DMS114 treated with DMSO at 0.1 percent for 48 hours (cell line): ENCODE data around the gene NFIA.

Experiments used
- DNase-seq: peaks from one replicate; lab custom pipeline; 2025; ENCODE audit not compliant: unreplicated experiment; lab: John Stamatoyannopoulos, UW

NFIA gene

DNA sequence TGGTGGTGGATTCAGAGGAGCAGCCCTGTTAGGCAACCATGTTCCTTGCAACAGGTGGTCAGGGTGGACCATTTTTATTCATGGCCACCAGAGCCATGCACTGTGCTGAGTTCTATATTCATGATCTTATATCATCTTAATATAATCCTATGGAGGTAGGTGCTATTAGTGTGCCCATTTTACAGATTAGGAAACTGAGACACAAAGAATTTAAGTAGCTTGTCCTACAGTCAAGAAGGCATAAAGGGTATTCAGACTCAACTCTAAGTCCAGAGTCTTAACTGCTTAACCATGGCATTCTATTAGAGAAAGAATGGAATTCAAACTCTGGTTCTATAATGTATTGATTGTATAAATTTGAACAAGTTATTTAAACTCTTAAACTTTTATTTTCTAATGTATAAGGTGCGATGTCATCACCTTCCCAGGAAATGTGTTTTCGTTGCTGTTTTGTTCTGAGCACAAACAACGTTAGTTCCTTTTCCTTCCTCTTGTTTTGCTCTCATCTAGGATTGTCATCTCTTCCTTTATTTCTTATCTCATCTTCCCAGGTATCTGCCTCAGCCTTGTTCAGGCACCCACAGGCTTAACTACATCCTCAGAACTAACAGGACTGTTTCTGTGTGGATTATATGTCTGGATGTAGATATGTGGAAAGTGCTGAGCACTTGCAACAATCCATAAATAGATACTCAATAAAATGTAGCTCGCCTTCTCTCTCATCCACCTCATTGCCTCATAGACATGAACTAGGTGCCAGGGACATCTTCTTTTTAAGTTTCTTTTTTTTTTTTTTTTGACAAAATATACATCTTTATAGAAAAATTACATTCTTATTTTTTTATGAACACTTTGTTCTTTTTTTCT is 207.1 kb downstream of the NFIA start:
- DNase-seq = no peak

GRCh38 chr1:61290525-61290924 is 208.2 kb downstream of the NFIA start:
- DNase-seq = no peak

GRCh38 chr1:61293197-61293596 is 210.8 kb downstream of the NFIA start:
- DNase-seq = no peak

DNA sequence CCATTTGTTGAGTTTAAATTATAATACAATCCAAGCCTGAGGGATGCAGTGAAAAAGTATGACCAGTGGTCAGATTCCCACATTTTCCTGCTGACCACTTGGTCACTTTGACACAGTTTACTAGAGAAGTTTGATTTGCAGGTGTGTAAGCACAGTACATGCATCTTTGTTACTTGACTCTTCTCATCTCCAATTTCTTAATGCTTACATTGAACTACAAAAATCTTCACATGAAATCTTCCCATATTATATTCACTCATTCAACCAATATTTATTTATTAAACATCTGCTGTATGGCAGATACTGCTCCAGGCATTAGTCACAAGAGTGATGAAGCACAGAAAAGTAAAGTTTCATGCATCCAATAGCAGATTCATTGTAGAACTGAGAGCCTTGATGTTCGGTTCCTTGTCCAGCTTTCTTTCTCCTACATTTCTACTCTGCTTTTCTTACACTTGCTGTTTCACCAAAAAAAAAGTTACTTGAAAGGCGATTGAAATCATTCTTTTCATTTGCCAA is 211.7 kb downstream of the NFIA start:
- DNase-seq = no peak

GRCh38 chr1:61294930-61295329 is 212.6 kb downstream of the NFIA start:
- DNase-seq = no peak

DNA sequence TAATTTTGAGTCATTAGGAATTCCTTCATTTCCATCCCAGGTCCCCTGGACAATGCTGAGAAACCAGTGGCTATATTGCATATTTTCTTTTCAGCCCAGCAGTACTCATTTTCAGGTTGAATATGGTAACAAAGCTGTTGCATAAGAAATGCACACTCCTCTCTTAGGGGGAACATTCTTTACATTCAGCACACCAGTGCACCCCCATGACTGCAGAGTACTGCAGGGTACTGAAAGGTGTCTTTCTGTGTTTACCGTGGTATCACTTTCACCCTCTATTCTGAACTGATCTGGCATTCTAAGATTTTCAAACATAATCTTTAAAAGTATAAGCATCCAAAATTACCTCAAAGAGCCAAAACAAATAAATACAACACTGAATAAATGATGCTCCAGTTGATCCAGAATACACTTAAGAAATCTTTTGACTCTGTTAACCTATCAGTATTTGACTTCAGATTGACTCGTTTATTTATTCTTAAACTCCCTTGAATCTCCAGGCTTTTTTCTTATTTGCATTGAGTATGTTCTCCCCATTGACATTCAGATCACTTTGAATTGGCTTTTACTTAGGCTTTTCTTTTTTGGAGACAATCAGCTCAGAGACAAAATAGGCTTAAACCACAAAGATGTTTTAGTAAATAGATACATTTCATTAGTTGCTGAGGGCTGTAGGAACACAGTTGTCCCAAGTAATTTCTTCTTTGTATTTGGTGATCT is 213.6 kb downstream of the NFIA start:
- no peak for DNase-seq

DNA sequence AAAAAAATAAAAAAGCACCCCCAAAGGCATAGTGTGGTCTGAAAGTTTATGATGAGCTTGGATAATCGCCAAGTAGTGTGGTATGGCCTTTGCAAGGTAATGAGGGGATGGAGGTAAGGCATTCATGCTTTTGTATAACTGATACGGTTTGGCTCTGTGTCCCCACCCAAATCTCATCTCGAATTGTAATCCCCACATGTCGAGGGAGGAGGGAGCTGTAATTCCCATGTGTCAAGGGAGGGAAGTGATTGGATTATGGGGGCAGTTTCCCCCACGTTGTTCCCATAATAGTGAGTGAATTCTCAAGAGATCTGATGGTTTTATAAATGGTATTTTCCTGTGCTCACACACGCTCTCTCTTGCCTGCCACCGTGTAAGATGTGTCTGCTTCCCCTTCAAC is 215.5 kb downstream of the NFIA start:
- DNase-seq = no peak

- no peak for DNase-seq
Measured at GRCh38 chr1:61299463-61299862, 217.1 kb downstream of the NFIA start.

DNA sequence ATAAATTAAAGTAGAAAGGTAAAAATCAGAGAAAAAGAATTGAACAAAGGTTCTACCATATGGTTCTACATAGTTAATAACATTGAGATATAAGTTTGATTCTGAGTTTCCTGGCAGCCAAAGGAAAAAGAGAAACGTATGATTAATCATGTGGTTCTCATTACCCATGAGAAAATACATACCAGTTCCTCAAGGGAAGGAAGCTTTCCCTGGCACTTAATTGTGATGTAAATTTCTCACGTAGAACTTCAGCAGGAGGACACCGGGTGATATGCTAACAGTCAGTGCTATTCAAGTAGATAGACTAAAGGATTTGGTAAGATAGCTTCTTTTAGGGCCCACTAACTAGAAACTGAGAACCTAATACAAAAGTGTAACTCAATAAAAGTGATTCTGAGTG is 218.5 kb downstream of the NFIA start:
- no peak for DNase-seq

- DNase-seq = no peak
Measured at GRCh38 chr1:61301824-61302657, 219.7 kb downstream of the NFIA start.

GRCh38 chr1:61307422-61308142 is 225.2 kb downstream of the NFIA start:
- no peak for DNase-seq

GRCh38 chr1:61310057-61310456 is 227.7 kb downstream of the NFIA start:
- no peak for DNase-seq

DNA sequence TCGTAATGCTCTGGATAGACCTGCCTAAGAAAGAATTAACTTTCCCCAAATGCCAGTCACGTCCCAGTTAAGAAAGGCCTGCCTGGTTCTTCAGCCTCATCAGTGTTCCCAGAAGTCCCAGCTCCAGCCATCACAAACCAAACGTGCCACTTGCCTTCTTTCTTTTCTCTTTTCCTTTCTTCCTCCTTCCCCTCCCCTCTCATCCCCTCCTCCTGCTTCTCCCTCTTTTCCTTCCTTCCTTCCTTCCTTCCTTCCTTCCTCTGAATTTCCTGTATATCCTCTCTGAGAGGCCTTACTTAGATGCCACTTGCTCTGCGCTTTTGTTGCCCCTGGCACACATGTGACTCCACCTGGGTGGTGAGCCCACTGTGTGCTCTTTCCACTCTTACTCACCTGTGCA is 228.2 kb downstream of the NFIA start:
- DNase-seq = no peak

DNA sequence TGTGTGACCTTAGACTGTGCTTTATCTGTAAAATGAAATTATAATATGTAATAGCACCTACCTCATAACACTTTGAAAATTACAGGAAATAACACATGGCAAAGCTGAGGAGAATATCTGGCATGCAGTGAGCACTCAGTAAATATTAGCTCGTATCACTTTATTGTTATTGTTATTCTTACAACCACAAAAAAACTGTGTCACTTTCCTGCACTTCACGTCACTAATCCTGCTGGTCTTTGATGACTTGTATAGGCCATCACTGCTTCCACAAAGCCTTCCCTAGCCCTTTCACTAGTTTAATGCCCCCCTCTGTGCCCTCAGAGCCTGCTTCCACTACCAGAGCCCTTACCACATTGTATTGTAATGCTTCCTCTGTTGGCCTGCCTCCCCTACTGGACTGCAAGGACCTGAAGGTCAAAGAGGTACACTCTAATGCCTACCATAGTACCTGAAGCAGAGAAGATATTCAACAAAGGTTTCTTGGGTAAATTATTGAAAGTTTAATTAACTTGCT is 231.6 kb downstream of the NFIA start:
- DNase-seq = no peak

DNA sequence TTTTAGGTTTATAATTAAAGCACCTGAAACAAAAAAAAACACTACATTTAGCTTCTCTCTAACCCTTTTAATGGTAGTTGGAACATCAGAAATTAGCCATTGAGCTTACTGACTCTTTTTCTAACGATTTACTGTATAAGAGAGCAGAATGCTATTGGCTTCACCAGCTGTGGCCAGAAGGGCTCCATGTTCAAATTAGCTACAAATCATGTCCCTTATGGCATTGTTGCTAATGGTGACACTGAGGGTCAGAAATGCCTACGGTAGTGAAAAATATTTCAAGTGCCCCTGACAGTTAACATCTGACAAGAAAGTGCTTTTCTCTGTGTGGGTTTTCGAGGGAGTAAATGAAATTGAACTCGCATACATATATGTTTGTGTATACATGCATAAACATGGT is 232.7 kb downstream of the NFIA start:
- no peak for DNase-seq

DNA sequence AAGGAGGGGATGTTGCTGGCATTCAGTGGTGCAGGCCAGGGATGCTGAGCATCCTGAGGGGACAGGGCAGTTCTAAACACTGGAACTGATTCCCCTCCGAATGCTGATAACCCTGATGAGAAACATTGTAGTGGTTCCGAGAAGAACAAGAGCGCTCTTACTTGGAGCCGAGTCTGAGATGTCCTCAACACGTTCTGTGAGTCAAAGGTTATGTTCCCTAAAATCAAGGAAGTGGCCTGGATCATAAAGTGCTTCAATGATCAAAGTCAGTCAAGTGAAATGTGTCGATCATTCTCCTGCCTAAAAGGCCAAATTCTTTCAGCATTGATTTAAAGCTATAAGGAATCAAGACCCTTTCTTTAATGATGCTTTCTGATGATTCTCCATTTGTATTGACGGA is 234.1 kb downstream of the NFIA start:
- no peak for DNase-seq

DNA sequence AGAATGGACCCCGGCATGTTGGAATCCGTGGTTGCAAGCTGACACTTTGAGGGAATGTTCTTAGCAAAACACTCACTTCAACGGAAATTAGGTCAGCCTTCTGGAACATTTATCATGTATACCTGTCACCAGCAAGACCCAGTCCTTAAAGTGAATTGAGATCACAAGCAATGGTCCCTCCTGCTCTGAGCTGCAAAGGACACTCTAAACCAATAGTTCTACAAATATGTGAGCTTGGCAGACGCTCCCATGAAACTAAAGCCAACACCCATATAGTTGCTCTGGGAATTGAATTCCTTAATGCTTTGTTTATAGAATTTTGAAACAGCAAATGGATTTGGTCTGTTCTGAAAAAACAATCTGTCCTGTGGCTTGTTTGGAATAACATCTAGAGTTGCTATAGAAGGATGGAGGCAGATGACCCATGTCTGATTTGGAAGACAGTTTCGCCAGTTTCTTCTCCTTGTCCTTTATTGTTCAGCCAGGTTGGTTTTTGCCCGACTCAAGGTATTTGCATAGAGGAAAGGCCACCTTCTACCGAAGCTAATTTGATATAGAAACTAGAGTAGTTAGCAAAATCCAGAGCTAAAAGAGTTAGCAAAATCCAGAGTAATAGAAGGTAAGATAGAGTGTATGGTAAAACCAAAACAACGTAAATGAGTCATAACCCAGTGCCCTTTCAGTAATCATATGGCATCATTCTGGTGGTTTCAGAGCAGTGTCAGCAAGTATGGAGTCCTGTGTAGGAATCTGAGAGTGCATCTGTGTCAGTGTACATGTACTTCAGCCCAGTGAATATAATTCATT is 236.2 kb downstream of the NFIA start:
- no peak for DNase-seq

DNA sequence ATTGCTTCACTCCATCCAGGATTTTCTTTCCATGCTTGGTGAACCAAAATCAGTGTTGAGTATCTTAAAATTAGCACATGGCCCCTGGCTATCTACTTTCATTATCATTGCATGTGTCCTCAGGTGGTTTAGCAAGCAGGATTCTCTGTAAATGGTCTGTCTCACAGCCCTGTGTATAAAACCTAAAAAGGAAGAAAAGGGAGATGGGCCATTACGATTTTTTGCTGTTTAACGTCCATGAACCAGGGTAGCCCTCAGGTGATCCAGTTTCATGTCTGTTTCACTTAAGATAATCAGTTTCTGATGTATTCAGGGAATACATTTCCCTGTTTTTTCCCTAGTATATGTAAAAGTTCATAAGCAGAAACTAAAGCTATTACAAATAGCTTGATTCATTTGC is 238.2 kb downstream of the NFIA start:
- DNase-seq = no peak

- no peak for DNase-seq
Measured at GRCh38 chr1:61322008-61322744, 239.8 kb downstream of the NFIA start.
